HG02884 (cell line): ENCODE data around the gene RIPPLY2.
A peak's percentile ranks its signal among the peaks of the same experiment; 100 is the strongest.

Source experiments
- ATAC-seq: cut with Tn5 transposase; IDR thresholded peaks from one replicate; pipeline ENCODE4 v1.9.1; 2021; ENCODE audit warnings: mild to moderate bottlenecking, moderate library complexity; ENCODE audit not compliant: unreplicated experiment

The RIPPLY2 gene

GRCh38 chr6:83859410-83860358 is 6.5 kb downstream of the RIPPLY2 start, which contains the start of gene CYB5R4:
Gene CYB5R4 (plus strand): TSS chr6:83859689. CDS start chr6:83859783, 94 bp downstream.
- ATAC-seq, result peak; percentile 98

- ATAC-seq, result peak; percentile 1
These were observed 7.2 kb downstream of the RIPPLY2 start for GRCh38 chr6:83860359-83860755.

DNA sequence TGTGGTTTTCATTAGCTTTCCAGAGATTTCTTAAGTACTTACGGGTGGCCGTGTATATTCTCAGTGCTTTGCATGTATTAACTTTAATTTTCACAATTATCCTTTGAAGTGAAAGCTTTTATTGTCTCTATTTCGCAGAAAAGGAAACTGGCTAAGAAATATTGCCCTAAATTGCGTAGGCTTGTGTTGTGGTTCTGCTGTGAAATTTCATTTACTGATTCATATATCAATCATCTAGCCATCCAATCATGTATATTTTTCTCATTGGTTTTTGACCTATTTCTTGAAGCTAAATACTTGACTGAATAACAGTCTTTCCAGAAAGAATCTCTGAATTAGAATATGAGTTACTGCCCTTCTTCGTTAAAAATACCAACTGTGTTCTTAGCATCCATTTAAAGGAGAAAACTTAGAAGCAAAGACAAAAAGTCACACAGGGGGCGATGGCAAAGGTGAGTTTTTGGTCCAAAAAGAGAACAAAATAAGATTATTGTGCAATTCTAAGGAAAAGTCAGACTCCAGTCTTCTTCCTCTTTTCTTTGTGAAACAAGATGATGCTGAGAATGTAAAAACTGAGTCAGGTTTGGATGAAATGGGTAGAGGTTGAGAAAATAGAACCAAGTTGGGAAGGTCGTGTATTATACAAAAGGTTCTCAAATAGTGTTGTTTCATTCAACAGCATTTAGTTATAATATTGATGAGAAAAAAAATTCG is 7.8 kb downstream of the RIPPLY2 start:
- no peak for ATAC-seq

DNA sequence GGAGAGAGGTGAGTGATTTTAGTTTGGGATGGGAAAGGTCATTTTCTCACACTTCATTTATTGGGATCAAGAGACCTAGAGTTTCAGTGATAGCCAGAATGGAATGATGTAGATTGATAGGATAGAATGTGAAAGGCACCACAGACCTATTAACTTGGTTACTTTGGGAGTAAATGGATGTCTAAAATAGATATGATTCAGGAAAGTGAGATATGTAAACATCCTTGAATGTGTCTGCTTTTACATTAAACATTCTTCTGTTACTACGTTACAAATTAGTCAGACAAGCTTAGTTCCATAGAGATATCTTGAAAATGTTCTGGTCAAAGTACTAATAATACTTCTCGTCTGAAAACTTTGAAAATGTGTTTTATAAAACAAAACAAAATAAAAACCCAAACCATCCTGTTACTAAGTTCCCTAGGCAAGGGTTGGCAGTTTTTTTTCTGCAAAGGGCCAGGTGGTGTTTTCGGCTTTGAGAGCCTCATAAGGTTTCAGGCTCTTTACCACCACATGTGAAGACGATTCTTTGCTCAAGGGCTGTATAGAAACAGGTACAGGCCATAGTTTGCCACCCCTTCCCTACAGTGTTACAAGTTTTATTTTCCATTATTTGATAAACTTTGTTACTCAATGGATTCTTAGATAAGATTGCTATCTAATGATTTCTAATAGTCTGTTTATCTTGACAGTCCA is 9.8 kb downstream of the RIPPLY2 start:
- no peak for ATAC-seq

DNA sequence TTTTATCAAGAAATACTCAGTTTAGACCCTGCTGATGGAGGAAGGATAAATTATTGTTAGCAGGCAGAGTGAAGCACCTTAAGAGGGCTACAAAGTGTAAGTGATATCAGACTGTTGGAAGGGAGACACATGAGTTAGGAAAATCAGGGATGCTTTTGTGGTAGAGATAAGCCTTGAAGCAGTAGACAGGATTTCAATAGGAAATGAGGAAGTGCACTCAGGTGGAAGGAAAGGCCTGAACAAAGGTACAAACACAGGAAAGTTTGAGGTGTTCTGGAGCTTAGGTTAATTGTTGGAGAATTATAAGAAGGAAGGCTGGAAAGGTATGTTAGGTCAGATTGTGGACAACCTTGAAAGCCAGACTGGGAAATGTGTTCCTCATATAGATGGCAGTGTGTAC is 13.9 kb downstream of the RIPPLY2 start:
- no peak for ATAC-seq

DNA sequence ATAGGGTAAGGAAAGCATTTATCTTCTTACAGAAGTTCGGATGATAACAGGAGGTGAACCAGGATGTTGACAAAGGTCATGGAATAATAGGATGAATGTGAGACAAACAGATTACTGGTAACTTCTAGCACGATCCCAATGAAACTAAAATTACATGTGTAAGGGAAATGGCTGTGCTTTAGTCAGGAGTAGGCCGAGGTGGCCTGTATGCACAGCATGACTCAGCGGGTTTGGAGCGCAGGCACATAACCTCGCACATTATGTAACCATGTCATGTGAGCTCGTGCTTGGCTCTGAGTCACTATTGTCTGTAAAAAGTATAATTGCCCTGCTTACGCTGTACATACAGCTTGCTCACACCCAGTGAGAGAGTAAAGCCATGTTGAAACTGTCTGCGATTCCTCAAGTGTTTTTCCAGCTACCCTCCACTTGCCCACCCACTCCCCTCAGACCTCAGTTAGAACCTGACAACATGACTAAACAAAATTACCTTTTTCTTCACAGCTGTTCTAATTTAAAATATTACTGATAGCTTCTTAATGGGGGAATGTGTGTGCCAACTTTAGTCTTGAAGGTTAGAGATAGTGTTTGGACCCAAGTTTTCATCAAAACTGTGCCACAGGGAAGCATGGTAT is 14.5 kb downstream of the RIPPLY2 start:
- ATAC-seq, result no peak

DNA sequence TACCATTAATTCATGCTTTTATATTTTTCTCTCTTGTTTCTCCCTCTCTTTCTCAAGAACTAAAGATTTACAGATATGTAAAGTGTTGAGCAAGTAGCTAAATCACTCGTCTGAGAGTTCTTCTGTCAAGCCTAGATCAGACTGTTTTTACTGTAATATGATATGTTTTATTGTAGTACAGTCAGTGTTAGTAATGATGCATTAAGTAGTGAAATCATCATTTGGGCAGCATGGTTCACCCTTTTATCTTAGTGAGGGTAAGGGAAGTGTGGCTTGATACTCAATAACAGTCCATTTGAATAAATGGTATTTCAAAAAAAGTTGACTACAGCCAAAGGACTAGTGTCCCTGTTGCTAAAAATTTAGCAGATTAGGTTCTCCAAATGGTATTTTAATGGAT is 15.5 kb downstream of the RIPPLY2 start:
- ATAC-seq, result no peak

GRCh38 chr6:83870649-83871048 is 17.5 kb downstream of the RIPPLY2 start:
- ATAC-seq, result no peak

DNA sequence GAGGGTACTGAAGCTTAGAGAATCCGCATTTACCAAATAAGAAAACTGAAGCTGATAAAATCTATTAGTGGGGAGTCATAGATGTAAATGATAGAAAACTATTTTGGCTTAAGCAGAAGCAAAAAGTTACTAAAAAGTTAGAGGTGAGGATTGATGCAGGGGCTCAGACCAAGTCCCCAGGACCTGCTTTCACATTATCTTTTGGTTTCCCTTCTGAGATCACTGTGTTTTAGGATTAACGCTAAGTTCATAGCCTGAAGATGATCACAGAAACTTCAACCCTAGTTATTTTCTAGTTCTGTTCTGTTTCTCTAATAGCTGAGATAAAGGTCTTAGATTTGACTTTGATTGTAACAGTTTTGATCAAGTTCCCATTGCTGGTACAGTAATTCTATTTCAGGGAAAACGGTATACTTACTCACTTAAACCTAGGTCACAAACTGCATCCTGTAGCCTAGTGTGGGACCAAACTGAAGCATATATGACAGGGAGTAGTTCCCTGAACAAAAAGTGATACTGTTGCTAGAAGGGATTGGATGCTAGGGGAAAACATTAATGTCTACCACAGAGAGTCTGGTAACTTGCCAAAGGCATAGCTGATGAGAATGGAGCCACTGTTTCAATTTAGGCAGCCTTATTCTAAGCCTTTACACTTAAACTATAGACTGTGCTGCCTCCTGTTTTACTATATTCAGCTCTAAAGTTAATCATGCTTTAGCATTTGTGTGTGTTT is 19.4 kb downstream of the RIPPLY2 start:
- no peak for ATAC-seq

- ATAC-seq, result no peak
These were observed 20.7 kb downstream of the RIPPLY2 start for GRCh38 chr6:83873869-83874268.

GRCh38 chr6:83875843-83876242 is 22.7 kb downstream of the RIPPLY2 start:
- ATAC-seq, result no peak

GRCh38 chr6:83878902-83879644 is 25.9 kb downstream of the RIPPLY2 start:
- ATAC-seq, result no peak

DNA sequence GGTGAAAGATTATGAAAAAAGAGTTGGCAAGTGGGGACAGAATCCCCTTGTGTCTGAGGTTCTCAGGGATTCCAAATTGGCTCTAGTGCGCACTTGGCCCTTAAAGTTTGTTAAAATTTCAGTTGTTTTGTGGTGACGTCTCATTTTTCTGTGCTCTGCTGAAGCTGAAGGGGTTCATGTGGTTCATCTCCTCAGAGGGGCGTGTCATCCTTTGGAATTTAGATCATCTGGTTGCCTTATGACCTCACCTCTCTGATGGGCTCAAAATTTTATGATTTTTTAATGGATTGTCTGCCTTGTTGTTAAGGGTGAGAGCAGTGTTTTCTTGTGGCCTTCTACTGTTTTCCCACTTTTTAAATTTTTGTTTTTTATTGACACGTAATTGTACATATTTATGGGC is 26.6 kb downstream of the RIPPLY2 start:
- no peak for ATAC-seq

DNA sequence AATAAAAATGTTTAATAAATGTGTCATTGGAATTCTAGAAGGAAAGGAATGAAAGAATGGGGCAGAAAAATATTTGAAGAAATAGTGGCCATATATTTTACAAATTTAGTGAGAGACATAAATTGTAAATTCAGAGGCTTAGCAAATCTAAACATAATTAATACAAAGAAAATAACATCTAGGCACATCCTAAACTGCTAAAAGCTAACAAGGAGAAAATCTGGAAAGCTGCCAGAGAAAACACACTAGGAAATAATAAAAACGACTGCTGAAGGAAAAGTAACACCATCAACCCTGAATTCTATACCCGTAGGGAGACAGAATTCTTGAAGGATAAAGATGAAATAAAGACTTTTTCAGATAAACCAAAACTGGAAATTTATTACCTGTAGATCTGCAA is 30.1 kb downstream of the RIPPLY2 start:
- ATAC-seq, result no peak

GRCh38 chr6:83884523-83884922 is 31.4 kb downstream of the RIPPLY2 start:
- ATAC-seq, result peak; percentile 88

GRCh38 chr6:83885984-83886383 is 32.8 kb downstream of the RIPPLY2 start:
- ATAC-seq, result no peak

DNA sequence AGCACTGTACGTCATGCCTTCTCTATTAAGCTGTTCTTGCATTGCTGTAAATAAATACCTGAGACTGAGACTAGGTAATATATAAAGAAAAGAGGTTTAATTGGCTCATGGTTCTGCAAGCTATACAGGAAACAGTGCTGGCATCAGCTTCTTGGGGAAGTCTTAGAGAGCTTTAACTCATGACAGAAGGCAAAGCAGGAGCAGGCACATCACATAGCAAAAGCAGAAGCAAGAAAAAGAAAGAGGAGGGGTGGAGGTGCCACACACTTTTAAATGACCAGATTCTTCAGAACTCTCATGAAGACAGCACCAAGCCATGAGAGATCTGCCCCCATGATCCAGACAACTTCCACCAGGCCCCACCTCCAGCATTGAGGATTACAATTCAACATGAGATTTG is 36.5 kb downstream of the RIPPLY2 start:
- no peak for ATAC-seq

DNA sequence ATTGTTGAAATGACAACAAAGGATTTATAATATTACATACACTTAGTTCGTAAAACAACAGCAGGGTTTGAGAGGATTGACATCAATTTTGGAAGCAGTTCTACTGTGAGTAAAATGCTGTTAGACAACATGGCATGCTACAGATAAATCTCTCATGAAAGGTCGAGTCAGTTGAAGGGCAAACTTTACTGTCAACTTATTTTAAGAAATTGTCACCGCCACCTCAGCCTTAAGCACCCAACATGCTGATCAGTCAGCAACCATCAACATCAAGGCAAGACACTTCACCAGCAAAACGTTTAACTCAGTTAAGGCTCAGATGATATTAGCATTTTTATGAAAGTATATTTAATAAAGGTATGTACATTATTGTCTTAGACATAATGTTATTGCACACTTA is 37.4 kb downstream of the RIPPLY2 start:
- no peak for ATAC-seq

DNA sequence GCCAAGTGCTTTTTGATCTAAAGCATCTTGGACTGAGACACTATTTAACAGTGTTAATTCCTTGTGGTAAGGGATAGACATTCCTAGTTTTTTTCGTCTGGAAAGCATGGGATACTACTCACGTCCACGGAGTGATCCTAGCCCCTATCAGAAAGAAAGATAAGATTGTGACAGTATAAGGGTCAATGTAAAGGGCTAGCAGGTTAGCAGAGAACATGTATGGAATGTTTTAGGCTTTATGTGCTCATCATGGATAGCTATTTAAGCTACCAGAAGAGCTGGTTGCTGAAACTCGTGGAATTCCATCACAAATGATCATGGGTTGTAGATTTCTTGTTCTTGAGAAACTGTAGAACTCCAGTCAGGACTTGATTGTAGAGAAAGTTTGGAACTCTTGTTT is 38.4 kb downstream of the RIPPLY2 start:
- no peak for ATAC-seq

- ATAC-seq, result no peak
These were observed 39.9 kb downstream of the RIPPLY2 start for GRCh38 chr6:83893024-83893423.
